HepG2 (cell line): ENCODE results near the gene PLEKHM2. TPM values are rescaled to one million over a fixed set of nuclear protein-coding genes. Genes with fewer than 3 reads are reported as not detected.

ENCODE experiments used
- ATF3 ChIP-seq: sonication (generic); formaldehyde crosslinking; IDR thresholded peaks from 2 replicates; pipeline ENCODE4 v1.4.0; 2020; ENCODE audit warnings: missing genetic modification reagents
- CTCF ChIP-seq: sonication (generic); formaldehyde crosslinking; IDR thresholded peaks from 2 replicates; pipeline ENCODE4 v1.5.0; 2020; ENCODE audit warnings: mild to moderate bottlenecking, missing genetic modification reagents, moderate library complexity
- DRAP1 ChIP-seq: IDR thresholded peaks from 2 replicates; pipeline ENCODE4 v1.6.1; 2016; ENCODE audit warnings: missing genetic modification reagents, missing compliant biosample characterization
- NFRKB ChIP-seq: fragments of 450-650 bp; IDR thresholded peaks from 2 replicates; pipeline ENCODE4 v1.6.1; 2017
- SNRNP70 ChIP-seq: fragments of 200-400 bp; formaldehyde crosslinking; IDR thresholded peaks from 2 replicates; pipeline ENCODE4 v1.6.1; 2017; ENCODE audit warnings: mild to moderate bottlenecking, low read depth, low read length, moderate library complexity
- TEF ChIP-seq: sonication (generic); formaldehyde crosslinking; IDR thresholded peaks from 2 replicates; pipeline ENCODE4 v1.5.0; 2020; ENCODE audit warnings: missing genetic modification reagents
- U2AF1 ChIP-seq: fragments of 200-400 bp; formaldehyde crosslinking; optimal IDR thresholded peaks from 2 replicates; pipeline ENCODE3; 2017; ENCODE audit warnings: mild to moderate bottlenecking, low read depth, low read length
- ZBTB4 ChIP-seq: sonication (generic); formaldehyde crosslinking; IDR thresholded peaks from 2 replicates; pipeline ENCODE4 v1.4.0; 2020; ENCODE audit warnings: missing genetic modification reagents, mild to moderate bottlenecking, borderline replicate concordance
- ZFP91 ChIP-seq: sonication (generic); formaldehyde crosslinking; IDR thresholded peaks from 2 replicates; pipeline ENCODE4 v1.9.0; 2022; ENCODE audit warnings: missing genetic modification reagents, mild to moderate bottlenecking, borderline replicate concordance
- ZNF234 ChIP-seq: sonication (generic); formaldehyde crosslinking; conservative IDR thresholded peaks from 2 replicates; pipeline ENCODE4 v1.5.1; 2020; ENCODE audit warnings: mild to moderate bottlenecking, missing genetic modification reagents
- ZNF251 ChIP-seq: sonication (generic); formaldehyde crosslinking; IDR thresholded peaks from 2 replicates; pipeline ENCODE4 v1.9.0; 2021; ENCODE audit warnings: mild to moderate bottlenecking, missing genetic modification reagents
- ZNF335 ChIP-seq: sonication (generic); formaldehyde crosslinking; IDR thresholded peaks from 2 replicates; pipeline ENCODE4 v1.4.0; 2020; ENCODE audit warnings: missing genetic modification reagents
- ZNF687 ChIP-seq: sonication (generic); formaldehyde crosslinking; IDR thresholded peaks from 2 replicates; pipeline ENCODE4 v1.5.1; 2020; ENCODE audit warnings: mild to moderate bottlenecking, missing genetic modification reagents, moderate library complexity
- polyA plus RNA-seq, 8 experiments: library from polyadenylated mRNA; depleted of rRNA in 3 of 8; stranded (reverse) in 7 of 8; unstranded in 1 of 8; fragments of >200 nt; fragmentation: Illumina TruSeq in 4 of 8; extraction: Trizol in 4 of 8; gene quantifications; 2 replicates each; pipeline versions ENCODE4 v1.2.1 to v1.2.3, GENCODE V29; 2011 to 2016; ENCODE audit warnings: low read depth in 4 of 8, missing spikeins in 1 of 8, mixed read lengths in 1 of 8; ENCODE audit not compliant: insufficient read depth in 1 of 8
- total RNA-seq, 5 experiments: library from RNA; depleted of rRNA; stranded (reverse); fragments of >200 nt; fragmentation: Illumina TruSeq; extraction: Trizol; gene quantifications; 2 replicates each; pipeline ENCODE4 v1.2.3, GENCODE V29; 2016; ENCODE audit warnings: low read depth in 1 of 5

PLEKHM2 gene
- total and polyA plus RNA-seq, 2 of the 13 experiments (the other 11 are each of a cell fraction or from before 2014, with no cell fraction given) = 16.5 to 27.3 TPM

- TF ChIP-seq ZBTB4 (CRISPR knock-in tag) = no peak
- TF ChIP-seq CTCF (CRISPR knock-in tag) = peak; percentile 55; the same call in 1 of the 2 replicates
- no peak for TF ChIP-seq TEF (CRISPR knock-in tag)
- TF ChIP-seq DRAP1 (CRISPR knock-in tag) = 0 out of 2 replicates have a peak, but pooled peaks have one; percentile 12
- no peak for TF ChIP-seq ATF3 (CRISPR knock-in tag)
- no peak for TF ChIP-seq U2AF1
- peak; percentile 59 for TF ChIP-seq ZNF687
- no peak for TF ChIP-seq ZNF251 (CRISPR knock-in tag)
- no peak for TF ChIP-seq SNRNP70
- 0 out of 2 replicates have a peak, but pooled peaks have one; percentile 28 for TF ChIP-seq ZFP91
- no peak for TF ChIP-seq NFRKB
- no peak for TF ChIP-seq ZNF335
- TF ChIP-seq ZNF234 = no peak
These were observed 52.1 kb downstream of the PLEKHM2 start, which contains the start of gene SLC25A34 (continued) for GRCh38 chr1:15736038-15736891.
